HG03520 (cell line): ENCODE results near the gene FBLN5.
"Not testable (repeated sequence)": the region's sequence is repeated elsewhere in the genome, so short reads cannot be mapped to it uniquely, and the experiment has no call there.

Experiments used
- ATAC-seq: cut with Tn5 transposase; IDR thresholded peaks from one replicate; pipeline ENCODE4 v1.9.1; 2021; ENCODE audit warnings: mild to moderate bottlenecking, moderate library complexity; ENCODE audit not compliant: unreplicated experiment

The FBLN5 gene

DNA sequence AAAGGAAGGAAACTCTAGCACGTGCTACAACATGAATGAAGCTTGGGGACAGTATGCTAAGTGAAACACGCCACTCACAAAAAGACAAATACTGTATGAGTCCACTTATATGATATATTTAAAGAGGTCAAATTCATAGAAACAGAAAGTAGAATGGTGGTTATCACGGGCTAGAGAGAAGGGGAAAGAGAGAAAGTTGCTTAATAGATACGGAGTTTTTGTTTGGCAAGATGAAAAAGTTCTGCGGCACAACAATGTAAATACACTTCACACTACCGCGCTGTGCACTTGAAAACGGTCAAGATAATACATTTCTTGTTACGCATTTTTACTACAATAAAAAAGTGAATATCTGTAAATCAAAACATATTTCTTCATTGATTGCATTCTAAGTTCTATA lies 37.3 kb downstream of the FBLN5 start:
- no peak for ATAC-seq

DNA sequence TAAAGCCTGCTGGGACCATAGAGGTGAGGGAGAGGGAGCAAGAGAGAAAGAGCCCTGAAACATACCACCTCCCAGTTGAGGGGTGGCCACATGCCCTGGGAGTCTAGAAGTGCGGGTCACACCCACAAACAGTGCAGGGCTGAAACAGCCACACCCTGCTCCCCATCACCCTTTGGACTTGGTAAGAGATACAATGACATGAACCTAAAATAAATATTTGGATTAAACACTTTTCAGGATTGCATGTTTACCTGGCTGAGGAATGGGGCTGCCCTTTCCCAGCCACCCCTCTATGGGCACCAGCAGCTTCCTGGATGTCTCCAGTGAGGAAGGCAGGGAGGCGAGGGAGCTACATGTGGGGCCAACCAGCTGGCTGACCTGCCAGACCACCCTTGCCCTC lies 41.1 kb downstream of the FBLN5 start:
- ATAC-seq: no peak

DNA sequence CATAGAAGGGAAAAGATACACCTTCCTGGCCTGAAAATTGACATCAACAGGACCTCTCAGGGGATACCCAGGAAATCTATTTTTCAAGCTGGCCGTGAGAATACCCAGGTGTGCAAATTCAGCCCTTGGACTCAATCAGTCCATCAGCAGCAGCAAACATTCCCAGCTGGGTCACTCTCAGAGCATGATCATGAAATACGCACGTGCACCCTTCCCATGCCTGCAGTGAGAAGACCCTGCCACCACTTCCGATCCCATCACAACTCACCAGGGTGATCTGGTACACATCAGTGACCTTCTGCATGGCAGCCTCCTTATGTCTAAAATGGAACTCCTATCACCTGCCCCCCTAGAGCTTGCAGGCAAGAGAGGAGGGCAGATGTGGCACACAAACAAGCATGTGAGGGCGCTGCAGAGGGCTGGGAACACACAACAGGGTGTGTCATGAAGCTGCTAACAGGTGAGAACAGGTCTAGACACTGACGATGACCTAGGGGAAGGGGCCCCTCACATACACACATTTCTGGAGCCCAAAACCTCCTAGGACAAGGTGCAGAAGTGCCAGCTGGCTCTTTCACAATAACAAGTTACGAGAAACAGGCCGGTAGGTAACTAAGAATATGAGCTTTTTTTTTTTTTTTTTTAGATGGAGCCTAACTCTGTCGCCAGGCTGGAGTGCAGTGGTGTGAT lies 42.4 kb downstream of the FBLN5 start:
- ATAC-seq: no peak

DNA sequence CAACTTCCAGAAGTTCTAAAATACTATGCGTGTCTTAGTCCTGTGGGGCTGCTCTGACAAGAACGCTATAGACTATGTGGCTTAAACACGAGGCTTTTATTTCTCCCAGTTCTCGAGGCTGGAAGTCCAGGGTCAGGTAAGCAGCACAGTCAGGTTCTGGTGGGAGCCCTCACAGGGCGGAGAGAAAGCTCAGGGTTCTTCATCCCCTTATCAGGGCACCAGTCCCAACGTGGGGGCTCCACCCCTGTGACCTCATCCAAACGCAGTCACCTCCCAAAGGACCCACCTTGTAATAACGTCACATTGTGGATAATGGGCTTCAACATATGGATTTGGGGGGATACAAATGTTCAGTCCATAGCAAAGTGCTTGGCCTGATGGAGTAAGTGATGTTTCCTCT lies 43.0 kb downstream of the FBLN5 start:
- no peak for ATAC-seq

DNA sequence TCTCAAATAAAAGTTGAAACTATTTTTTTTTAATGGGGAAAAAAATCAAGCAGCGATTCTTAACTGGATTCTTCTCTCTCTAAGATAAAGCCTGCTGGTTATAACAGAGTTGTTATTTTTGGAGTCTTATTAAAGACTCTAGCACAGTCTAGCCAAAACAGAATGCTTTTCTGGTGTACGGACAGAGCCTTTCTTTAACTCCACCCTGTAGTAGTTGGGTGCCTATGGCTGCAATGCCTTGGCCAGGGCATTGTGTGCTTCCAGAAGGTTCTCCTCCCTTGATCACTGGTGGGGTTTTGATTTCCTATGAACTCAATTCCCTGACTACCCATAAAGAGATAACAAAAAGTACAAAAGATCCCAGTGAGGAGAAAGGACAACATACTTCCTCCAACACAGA lies 44.4 kb downstream of the FBLN5 start:
- ATAC-seq: no peak

DNA sequence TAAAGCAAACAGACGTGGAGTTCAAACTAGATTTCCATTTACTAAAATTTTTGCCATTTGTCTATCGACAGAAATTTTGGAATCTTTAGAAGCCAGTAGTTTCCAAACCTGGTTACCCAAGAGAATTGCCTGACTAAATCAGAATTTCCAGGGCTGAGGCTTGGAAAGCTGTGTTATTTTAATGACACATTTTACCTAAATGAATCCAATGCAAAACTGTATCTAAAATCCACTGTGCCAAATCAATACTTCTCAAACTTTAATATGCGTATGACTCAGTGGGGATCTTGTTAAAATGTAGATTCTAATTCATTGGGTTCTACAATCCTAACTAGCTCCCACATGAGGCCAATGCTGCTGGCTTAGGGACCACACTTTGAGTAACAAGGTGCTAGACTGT lies 45.2 kb downstream of the FBLN5 start:
- no peak for ATAC-seq

DNA sequence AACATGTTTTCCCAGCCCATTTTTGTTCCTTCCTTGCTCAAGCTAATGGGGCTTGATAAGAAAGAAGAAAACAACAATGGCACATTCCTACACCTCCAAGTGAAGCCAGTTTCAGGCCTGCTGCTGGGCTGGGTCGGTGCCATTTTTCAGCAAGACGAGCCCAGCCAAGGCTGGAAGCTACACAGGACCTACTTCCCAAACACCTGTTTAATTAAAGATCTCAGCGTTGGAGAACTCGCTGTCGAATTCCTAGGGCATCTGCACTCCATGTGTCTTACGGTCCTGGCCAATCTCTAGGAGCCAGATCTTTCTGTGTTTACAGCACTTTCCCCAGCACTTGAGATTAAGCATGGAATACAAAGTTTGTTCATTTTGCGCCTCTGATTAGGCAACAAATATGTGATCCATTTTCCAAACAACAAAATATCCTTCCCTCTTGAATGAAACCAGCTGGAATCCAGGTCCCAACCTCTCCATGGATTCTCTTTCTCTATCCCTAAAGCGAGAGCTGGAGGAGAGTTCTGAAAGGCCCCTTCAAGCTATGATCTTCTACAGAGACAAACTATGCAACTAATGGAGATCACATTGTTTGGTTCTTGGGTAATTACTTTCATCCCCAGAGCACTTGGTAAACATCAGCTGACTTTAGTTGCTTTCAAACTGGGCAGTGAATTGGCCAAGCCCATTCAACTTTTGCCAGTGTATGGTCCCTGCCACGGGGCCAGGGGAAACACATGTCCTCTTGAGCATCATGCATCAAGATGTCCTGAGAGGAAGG lies 45.9 kb downstream of the FBLN5 start:
- ATAC-seq: no peak

DNA sequence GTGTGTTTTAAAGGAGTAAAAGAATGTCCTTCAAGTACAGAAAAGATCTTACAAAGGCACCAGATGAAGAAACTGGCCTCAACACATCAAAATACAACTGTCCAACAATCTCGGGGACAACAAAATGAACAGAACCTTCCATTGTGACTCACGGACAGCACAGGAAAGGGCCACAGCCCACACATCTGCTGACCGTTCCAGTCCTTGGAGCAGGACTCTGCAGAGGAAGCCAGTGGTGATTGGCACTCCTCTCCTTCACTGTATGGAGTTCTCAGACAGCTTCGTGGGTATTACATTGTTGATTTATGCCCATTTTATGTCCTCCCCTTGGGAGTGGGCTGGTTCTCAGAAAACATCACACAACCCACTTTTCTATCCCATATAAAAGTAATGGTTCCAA lies 47.7 kb downstream of the FBLN5 start:
- no peak for ATAC-seq

DNA sequence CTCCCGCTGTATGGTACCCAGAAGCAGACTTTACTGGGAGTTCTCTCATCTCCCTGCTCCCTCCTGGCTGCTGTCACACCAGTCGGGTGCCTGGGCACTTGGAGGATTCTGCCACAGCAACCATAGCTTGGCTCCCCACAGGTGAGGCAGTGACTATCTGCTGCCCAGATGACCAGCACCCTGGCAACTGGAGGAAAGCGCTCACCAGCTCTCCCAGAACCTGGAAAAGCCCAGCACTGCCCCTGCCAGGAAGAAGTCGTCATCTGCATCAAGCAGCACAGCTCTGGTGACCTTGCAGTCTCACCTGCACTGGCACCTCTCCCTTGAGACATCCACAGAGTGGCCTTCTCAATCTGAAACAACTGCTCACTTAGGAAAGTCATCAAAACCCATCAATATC lies 48.3 kb downstream of the FBLN5 start:
- ATAC-seq: no peak

DNA sequence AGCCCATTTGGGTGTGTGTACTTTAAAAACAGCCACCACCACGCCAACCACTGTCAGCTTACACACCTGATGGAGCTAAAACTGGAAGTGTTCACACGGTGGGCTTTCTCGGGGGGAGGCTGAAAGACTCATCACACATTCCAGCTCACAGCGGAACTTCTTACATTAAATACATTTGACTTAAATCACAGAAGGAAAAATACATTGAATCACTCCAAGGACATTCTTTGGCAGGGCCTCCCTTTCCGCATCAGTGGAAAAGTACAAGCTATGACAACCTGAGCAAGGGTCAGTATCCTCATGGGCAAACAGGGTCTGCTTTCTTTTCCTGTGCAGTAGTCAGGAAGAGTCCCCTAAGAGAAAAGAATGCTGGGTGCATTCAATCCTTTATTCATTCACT lies 49.1 kb downstream of the FBLN5 start:
- no peak for ATAC-seq

DNA sequence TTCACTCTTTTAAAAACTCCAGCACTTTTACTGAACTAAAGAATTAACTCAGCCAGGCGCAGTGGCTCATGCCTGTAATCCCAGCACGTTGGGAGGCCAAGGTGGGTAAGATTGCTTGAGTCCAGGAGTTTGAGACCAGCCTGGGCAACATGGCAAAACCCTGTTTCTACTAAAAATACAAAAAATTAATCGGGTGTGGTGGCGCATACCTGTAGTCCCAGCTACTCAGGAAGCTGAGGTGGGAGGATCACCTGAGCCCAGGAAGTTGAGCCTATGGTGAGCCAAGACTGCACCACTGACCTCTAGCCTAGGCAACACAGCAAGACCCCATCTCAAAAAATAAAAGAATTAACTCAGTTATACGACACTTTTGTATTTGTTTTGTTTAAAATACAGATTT lies 49.8 kb downstream of the FBLN5 start:
- ATAC-seq: not testable (repeated sequence)

DNA sequence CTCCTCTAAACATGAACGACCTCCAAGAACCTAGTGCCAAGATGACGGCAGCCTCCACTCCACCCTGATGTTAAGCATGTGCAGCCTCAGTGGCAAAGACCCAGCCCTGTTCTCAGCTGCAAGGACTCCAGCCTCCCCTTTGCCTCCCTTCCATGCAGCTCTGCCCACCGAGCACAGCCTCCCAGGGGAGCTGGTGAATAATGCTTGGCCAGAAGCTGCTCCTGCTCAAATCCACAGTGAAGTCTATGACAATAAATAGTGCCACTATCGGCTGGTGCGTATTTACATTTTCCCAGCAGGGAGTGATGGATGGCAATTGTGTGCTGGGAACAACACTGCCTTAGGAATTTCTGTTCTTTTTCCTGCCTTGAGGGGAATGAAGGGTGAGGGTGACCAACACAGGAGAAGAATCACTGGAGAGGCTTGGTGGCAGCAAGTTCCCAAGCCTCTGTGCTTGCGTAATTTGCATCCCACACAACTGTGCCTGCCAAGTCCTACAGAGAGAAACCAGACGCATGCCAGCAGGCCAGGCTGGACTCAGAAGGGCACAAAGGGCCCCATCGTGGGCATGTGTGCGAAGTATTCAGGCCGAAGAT lies 50.3 kb downstream of the FBLN5 start:
- no peak for ATAC-seq

DNA sequence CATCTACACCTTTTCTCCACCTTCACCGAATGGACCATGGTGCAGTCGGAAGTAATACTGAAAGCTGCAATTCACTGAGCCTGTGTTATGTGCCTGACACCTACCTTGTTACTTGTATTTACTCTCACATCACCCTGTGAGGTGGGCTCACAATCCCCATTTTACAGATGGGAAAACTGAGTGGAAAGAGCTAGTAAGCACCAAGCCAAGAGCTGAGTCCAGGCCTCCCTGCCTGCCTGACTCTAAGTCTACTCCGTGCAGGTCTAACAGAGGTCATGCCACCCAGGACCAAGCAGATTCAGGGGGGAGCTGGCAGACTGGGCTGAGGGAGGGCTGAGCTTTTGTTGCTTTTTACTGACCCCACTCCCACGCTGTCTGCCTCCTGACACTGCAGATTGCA lies 51.1 kb downstream of the FBLN5 start:
- ATAC-seq: no peak

DNA sequence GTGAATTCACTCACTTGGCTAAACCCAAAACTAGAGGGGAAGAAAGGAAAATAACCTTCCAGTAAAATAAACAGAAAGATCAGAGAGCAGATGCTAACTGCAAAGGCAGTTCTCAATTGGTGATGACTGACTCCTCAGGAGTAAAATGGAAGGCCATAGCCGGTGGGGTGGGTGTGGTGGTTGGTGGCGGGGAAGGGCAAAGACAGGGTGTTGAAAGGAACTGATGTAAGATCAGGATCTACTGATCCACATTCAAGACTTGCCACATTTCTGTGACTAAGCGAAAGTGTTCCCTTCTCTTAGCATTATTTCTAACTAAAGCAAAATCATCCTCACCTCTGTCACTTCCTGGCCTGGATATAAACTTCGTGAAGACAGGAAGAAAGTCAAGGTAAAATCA lies 53.8 kb downstream of the FBLN5 start:
- no peak for ATAC-seq

DNA sequence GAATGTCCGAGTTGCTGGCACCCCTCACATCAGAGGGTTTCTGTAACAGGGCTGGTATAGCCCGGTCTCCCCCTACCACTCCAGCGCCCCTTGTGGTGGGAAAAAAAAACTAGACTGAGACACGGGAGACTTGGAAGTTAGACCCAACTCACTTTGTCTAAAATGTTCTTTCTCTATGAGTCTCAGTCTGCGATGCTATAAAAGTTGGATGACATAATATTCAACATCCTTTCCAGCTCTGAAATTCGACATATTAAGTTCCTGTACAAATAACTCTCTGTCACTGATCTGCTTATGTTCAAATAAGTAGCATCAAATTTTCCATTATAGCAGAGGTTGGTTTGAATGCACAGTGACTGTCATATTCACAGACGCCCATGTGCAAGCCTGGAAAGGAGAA lies 54.5 kb downstream of the FBLN5 start:
- ATAC-seq: no peak

DNA sequence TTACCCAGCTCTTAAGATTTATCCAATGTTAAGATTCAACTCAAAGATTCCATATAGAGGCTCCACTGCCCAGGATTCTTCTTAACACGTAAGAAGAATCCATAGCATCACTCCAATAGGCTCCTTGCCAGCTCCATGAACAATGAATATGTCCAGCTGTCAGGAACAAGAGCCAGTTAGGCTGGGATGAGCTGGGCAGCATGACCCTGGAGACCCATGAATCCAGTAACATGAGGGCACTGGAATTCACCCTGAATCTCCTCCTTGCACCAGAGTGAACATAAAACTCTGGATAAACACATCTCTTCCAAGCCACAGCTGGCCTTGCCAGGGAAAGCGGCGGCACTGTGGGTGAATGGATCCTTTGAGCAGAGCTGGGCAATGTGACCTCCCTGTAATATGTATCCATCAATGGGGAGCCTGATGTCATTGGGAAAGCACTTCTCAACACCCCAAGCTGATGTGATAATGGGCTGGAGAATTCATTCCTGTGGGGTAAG lies 55.7 kb downstream of the FBLN5 start:
- ATAC-seq: no peak

DNA sequence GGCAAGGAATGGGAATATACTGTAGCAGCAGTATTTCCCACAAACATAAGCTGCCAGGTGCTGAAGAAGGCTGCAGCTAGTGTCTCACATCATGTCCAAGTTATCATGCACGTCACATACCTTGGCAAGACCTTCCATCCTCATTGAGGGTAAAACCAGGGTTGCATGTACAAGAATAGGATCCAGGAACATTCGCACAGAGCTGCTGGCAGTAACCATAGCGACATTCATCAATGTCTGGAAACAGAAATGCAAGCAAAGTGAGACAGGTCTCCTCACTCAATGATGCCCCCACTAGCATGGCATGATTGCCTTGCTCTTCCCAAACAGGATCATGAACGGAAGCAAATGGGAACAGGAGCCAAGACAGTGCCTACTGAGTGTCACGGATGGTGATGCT lies 56.4 kb downstream of the FBLN5 start:
- ATAC-seq: no peak

DNA sequence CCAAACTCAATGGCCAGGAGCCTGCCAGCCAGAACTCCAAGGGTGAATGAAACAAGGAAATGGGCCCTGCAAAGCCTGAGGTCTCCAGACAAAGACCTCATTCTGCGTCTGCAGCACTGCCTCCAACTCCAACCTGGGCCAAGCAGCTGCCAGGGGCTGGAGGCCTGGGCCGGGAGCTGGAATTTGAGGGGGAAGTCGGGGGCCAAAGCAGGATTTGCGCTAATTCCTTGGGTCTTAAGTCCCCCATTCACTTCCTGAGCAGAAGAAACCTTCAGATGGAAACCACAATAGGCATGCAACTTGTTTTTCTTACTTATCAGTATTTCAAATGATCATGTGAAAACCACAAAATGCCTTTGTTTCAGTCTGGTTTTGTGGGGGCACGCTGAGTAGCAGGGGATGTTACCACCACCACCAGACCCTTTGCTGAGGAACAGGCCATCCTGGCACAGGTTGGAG lies 57.2 kb downstream of the FBLN5 start:
- no peak for ATAC-seq

DNA sequence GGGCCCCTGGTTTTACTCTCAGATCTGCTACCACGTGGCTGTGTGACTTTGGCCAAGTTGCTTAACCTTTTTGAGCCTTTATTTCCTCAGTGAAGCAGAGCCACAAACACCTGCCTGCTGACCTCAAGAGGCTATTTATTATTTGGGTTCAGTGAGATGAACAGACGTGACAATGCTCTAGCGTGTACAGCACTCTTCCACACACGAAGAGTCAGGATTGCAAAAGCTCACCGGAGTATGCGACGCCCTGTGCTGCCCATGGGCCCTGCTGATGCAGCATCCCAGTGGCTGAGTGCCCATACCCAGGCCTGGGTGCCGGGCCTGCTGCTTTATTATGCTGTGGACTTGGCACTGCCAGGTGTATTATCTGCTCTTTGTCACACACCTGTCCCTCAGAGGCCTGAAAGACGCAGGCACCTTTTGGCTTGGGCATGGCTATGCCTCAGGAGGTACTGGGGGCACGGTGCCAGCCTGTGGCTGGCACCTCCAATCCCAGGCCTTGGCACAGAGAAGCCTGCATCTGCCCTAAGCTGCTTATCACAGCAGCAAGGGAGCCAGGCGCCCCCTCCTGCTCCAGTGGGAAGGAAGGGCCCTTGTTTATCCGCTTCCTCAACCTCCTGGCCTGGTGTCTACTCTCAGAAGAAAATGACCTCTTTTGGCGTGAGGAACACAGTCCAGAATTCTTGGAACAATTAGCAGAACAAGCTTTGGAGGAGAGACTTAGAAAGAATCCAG lies 57.9 kb downstream of the FBLN5 start:
- no peak for ATAC-seq

DNA sequence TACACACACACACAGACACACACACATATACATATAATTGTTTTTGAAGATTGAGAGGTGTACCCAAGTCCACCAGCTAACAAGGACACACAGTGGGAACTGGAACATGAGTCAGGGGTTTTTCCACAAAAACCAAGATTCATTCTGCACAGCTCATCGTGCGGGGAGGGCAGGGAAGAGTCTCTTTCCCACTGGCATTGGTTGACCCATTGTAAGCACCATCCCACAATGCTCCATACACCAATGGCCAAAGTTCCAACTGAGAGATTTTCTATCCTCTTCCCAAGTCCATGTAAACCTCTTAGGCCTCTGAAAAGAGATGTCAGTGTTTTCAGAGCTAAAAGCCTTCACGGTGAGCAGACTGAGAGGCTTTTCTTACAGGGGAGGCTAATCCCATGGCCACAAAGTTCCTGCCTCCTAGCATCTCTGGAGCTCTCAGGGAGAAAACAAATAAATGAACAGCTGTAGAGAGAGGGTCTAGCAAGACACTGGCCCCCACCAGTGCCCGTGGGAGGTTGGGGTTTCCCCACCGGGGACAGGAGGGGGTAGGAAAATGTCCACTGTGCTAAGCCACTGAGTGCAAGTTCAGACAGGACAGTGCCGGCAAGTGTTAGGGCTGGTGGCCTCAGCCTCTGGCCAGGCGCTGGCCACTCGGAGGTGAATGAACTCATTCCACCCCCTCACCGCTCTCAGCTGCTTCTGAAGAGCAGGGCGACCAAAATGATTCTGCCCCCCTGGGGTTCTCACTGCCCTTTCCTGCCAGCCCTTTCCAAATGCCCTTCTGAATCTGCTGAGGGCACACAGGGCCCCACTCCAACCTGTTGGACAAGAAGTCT lies 58.6 kb downstream of the FBLN5 start:
- no peak for ATAC-seq
